Smooth muscle cell (in vitro differentiated cells): ENCODE measurements around the gene GANAB. TPM values are rescaled to one million over a fixed set of nuclear protein-coding genes. Genes with fewer than 3 reads are reported as not detected.

Experiments
- DNase-seq: peaks from one replicate; lab custom pipeline; 2025; ENCODE audit not compliant: unreplicated experiment; lab: John Stamatoyannopoulos, UW
- H2AFZ ChIP-seq: fragments of 200-600 bp; sonication (generic); 2 replicates; pipeline ENCODE4 v1.6.0; 2016; ENCODE audit warnings: antibody characterized with exemption, low read depth, mild to moderate bottlenecking
- H3F3A ChIP-seq: fragments of 200-600 bp; sonication (generic); 2 replicates; pipeline ENCODE4 v1.6.0; 2017; ENCODE audit warnings: antibody characterized with exemption, low read depth
- H3K27ac ChIP-seq: fragments of 200-600 bp; sonication (generic); 2 replicates; pipeline ENCODE4 v1.5.1; 2016; ENCODE audit warnings: low read depth, mild to moderate bottlenecking
- H3K27me3 ChIP-seq: fragments of 200-600 bp; sonication (generic); 2 replicates; pipeline ENCODE4 v1.6.1; 2016; ENCODE audit warnings: low read depth, mild to moderate bottlenecking
- H3K36me3 ChIP-seq: fragments of 200-600 bp; sonication (generic); 2 replicates; pipeline ENCODE4 v1.5.1; 2016; ENCODE audit warnings: low read depth
- H3K4me1 ChIP-seq: fragments of 200-600 bp; sonication (generic); 2 replicates; pipeline ENCODE4 v1.5.1; 2016; ENCODE audit warnings: low read depth
- H3K4me2 ChIP-seq: fragments of 200-600 bp; sonication (generic); 2 replicates; pipeline ENCODE4 v1.6.0; 2016; ENCODE audit warnings: mild to moderate bottlenecking
- H3K4me3 ChIP-seq: fragments of 200-600 bp; sonication (generic); 2 replicates; pipeline ENCODE4 v1.5.1; 2016; ENCODE audit warnings: mild to moderate bottlenecking
- H3K79me2 ChIP-seq: fragments of 200-600 bp; sonication (generic); 2 replicates; pipeline ENCODE4 v1.6.0; 2016; ENCODE audit warnings: low read depth, mild to moderate bottlenecking
- H3K9ac ChIP-seq: fragments of 200-600 bp; sonication (generic); 2 replicates; pipeline ENCODE4 v1.6.0; 2016; ENCODE audit warnings: low read depth
- H3K9me3 ChIP-seq: fragments of 200-600 bp; sonication (generic); replicated peaks from 2 replicates; pipeline ENCODE4 v1.5.1; 2016; ENCODE audit warnings: low read depth
- H4K20me1 ChIP-seq: fragments of 200-600 bp; sonication (generic); 2 replicates; pipeline ENCODE4 v1.6.0; 2016; ENCODE audit warnings: low read depth
- CTCF ChIP-seq: fragments of 200-600 bp; sonication (generic); IDR thresholded peaks from 2 replicates; pipeline ENCODE4 v1.5.1; 2017; ENCODE audit warnings: borderline replicate concordance, mild to moderate bottlenecking, antibody characterized with exemption; ENCODE audit not compliant: insufficient read depth, poor library complexity, severe bottlenecking
- WGBS: methylation state at CpG from one replicate; pipeline ENCODE4 v1.1.7; 2016; ENCODE audit warnings: low lambda C conversion rate; 5-methylcytosine and 5-hydroxymethylcytosine counted together
- polyA plus RNA-seq: library from polyadenylated mRNA; unstranded; fragments of >200 nt; fragmentation: Nextera tagmentation; extraction: Ambion mirVana; gene quantifications from 2 replicates; pipeline ENCODE4 v1.2.1, GENCODE V29; 2016
- total RNA-seq: library from RNA; depleted of rRNA; stranded (reverse); fragments of >200 nt; gene quantifications from 2 replicates; pipeline ENCODE4 v1.2.3, GENCODE V29; 2014

The GANAB gene
- total and polyA plus RNA-seq, 2 experiments from 2014 or later = 176 to 225 TPM

GRCh38 chr11:62680825-62681240, 34.4 kb upstream of the GANAB start:
- H4K20me1 ChIP-seq = no peaks in the 10 kb centered on the region
- no peak overlapping the region for H3K9ac ChIP-seq
- DNase-seq = no peak
- H3F3A ChIP-seq = peaks cover 27% of the 10 kb centered on the region
- H3K4me3 ChIP-seq = no peak overlapping the region
- no peaks in the 10 kb centered on the region for H3K27me3 ChIP-seq
- no peaks in the 10 kb centered on the region for H3K9me3 ChIP-seq
- peak; percentile 27 for TF ChIP-seq CTCF
- H3K36me3 ChIP-seq = no peaks in the 10 kb centered on the region
- peaks cover 7% of the 10 kb centered on the region for H3K4me1 ChIP-seq
- H3K4me2 ChIP-seq = no peak overlapping the region
- peaks cover 21% of the 10 kb centered on the region for H3K79me2 ChIP-seq
- peak overlapping the region; percentile 20 for H3K27ac ChIP-seq
- 60% methylated on average over 4 of the region's 4 CpGs for WGBS
- peak overlapping the region; percentile 20 for H2AFZ ChIP-seq

GRCh38 chr11:62678770-62679696, 32.6 kb upstream of the GANAB start, which contains the start of gene UBXN1:
Gene UBXN1 (minus strand): TSS chr11:62679073. CDS start chr11:62678923, 150 bp downstream.
- no peaks in the 10 kb centered on the region for H4K20me1 ChIP-seq
- peak within 1 kb of the TSS; percentile 92 for H3K4me3 ChIP-seq
- no peaks in the 10 kb centered on the region for H3K36me3 ChIP-seq
- no peak for TF ChIP-seq CTCF
- H3K27ac ChIP-seq = peak within 1 kb of the TSS; percentile 72
- peak within 1 kb of the TSS; percentile 95 for H3K9ac ChIP-seq
- H2AFZ ChIP-seq = peak within 1 kb of the TSS; percentile 37
- peaks cover 21% of the 10 kb centered on the region for H3K79me2 ChIP-seq
- H3K4me2 ChIP-seq = peak within 1 kb of the TSS; percentile 91
- peaks cover 27% of the 10 kb centered on the region for H3F3A ChIP-seq
- no peaks in the 10 kb centered on the region for H3K27me3 ChIP-seq
- peaks cover 7% of the 10 kb centered on the region for H3K4me1 ChIP-seq
- DNase-seq = peak; percentile 61
- H3K9me3 ChIP-seq = no peaks in the 10 kb centered on the region
- WGBS = 12% methylated on average over 55 of the region's 55 CpGs

DNA sequence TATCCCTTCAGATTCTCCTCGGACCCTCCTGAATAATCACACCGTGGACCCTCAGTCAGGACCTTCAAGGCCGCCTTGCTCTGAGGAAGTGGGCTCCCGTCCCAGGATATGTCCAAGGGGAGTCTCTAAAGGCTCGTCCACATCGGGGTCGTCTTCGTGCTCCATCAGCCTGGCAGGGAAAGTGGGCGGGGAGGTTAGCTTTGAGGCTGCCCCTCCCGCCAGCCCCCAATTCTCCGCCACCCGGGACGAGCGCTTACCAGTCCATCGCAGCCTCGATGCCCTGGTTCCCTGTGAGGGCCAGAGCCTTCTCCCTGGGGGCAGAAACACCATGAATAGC, 32.0 kb upstream of the GANAB start:
- peaks cover 24% of the 10 kb centered on the region for H3K79me2 ChIP-seq
- H3K9me3 ChIP-seq = no peaks in the 10 kb centered on the region
- peak overlapping the region; percentile 91 for H3K4me2 ChIP-seq
- H3K4me3 ChIP-seq = peak overlapping the region; percentile 92
- peak overlapping the region; percentile 72 for H3K27ac ChIP-seq
- no peaks in the 10 kb centered on the region for H3K36me3 ChIP-seq
- H2AFZ ChIP-seq = peak overlapping the region; percentile 37
- no peaks in the 10 kb centered on the region for H3K27me3 ChIP-seq
- peaks cover 7% of the 10 kb centered on the region for H3K4me1 ChIP-seq
- TF ChIP-seq CTCF = no peak
- H4K20me1 ChIP-seq = no peaks in the 10 kb centered on the region
- peak overlapping the region; percentile 95 for H3K9ac ChIP-seq
- H3F3A ChIP-seq = peaks cover 27% of the 10 kb centered on the region
- DNase-seq = no peak
- 10% methylated on average over 13 of the region's 16 CpGs for WGBS
